Loucy (cell line): ENCODE data around the gene PHF12.
"Not testable (repeated sequence)": the region's sequence is repeated elsewhere in the genome, so short reads cannot be mapped to it uniquely, and the experiment has no call there.

ENCODE experiments used
- H2AFZ ChIP-seq: fragments of 200-600 bp; sonication (generic); 2 replicates; pipeline ENCODE4 v1.6.0; 2016; ENCODE audit warnings: antibody characterized with exemption, mild to moderate bottlenecking, low read length, moderate library complexity
- H3F3A ChIP-seq: fragments of 200-600 bp; 2 replicates; pipeline ENCODE4 v1.6.0; 2016; ENCODE audit warnings: antibody characterized with exemption, low read depth, mild to moderate bottlenecking
- H3K27me3 ChIP-seq: fragments of 200-600 bp; sonication (generic); 2 replicates; pipeline ENCODE4 v1.6.1; 2014; ENCODE audit warnings: low read length, mild to moderate bottlenecking; ENCODE audit not compliant: insufficient read depth, poor library complexity, severe bottlenecking
- H3K36me3 ChIP-seq: fragments of 200-600 bp; sonication (generic); 2 replicates; pipeline ENCODE4 v1.6.1; 2016; ENCODE audit warnings: low read length; ENCODE audit not compliant: insufficient read depth
- H3K4me1 ChIP-seq: fragments of 200-600 bp; sonication (generic); 2 replicates; pipeline ENCODE4 v1.5.1; 2014; ENCODE audit warnings: low read length, mild to moderate bottlenecking; ENCODE audit not compliant: insufficient read depth, poor library complexity, severe bottlenecking
- H3K4me2 ChIP-seq: fragments of 200-600 bp; sonication (generic); 2 replicates; pipeline ENCODE4 v1.6.0; 2014; ENCODE audit warnings: antibody characterized with exemption, low read length, low read depth, mild to moderate bottlenecking; ENCODE audit not compliant: poor library complexity, severe bottlenecking
- H3K4me3 ChIP-seq: fragments of 200-600 bp; sonication (generic); 2 replicates; pipeline ENCODE4 v1.5.1; 2014; ENCODE audit warnings: low read length, mild to moderate bottlenecking, mixed read lengths; ENCODE audit not compliant: poor library complexity, severe bottlenecking
- H3K79me2 ChIP-seq: fragments of 200-600 bp; sonication (generic); 2 replicates; pipeline ENCODE4 v1.6.1; 2014; ENCODE audit warnings: low read length; ENCODE audit not compliant: insufficient read depth
- H3K9ac ChIP-seq: fragments of 200-600 bp; sonication (generic); 2 replicates; pipeline ENCODE4 v1.6.0; 2014; ENCODE audit warnings: mild to moderate bottlenecking, low read depth, low read length, moderate library complexity; ENCODE audit not compliant: poor library complexity, severe bottlenecking
- H3K9me2 ChIP-seq: fragments of 200-600 bp; sonication (generic); replicated peaks from 2 replicates; pipeline ENCODE4 v1.6.1; 2016; ENCODE audit warnings: low read depth, low read length, mixed read lengths
- H3K9me3 ChIP-seq: fragments of 200-600 bp; sonication (generic); 2 replicates; pipeline ENCODE4 v1.6.1; 2014; ENCODE audit warnings: mild to moderate bottlenecking, antibody characterized with exemption, low read length, low read depth; ENCODE audit not compliant: insufficient read depth
- H4K20me1 ChIP-seq: fragments of 200-600 bp; sonication (generic); 2 replicates; pipeline ENCODE4 v1.6.0; 2014; ENCODE audit warnings: antibody characterized with exemption, low read length, mild to moderate bottlenecking; ENCODE audit not compliant: insufficient read depth, poor library complexity, severe bottlenecking
- CTCF ChIP-seq: fragments of 200-600 bp; sonication (generic); conservative IDR thresholded peaks from 2 replicates; pipeline ENCODE4 v1.5.1; 2014; ENCODE audit warnings: mild to moderate bottlenecking, antibody characterized with exemption, low read length
- EZH2phosphoT487 ChIP-seq: fragments of 200-600 bp; IDR thresholded peaks from 2 replicates; pipeline ENCODE4 v1.6.1; 2018; ENCODE audit warnings: antibody characterized with exemption, mild to moderate bottlenecking, moderate library complexity, borderline replicate concordance

PHF12 gene

GRCh38 chr17:28878981-28879380 lies 72.3 kb downstream of the PHF12 start:
- Histone ChIP-seq H3K4me2 (no peak overlapping the region), H4K20me1 (no peaks in the 10 kb centered on the region), H3K4me3 (no peak overlapping the region), H2AFZ (no peak overlapping the region), H3K9me2 (no peaks in the 10 kb centered on the region), H3K9ac (no peak overlapping the region), H3K36me3 (peaks cover 26% of the 10 kb centered on the region; the same call in 1 of the 2 replicates), H3F3A (no peaks in the 10 kb centered on the region), H3K9me3 (no peaks in the 10 kb centered on the region), H3K4me1 (no peaks in the 10 kb centered on the region), H3K79me2 (no peaks in the 10 kb centered on the region), H3K27me3 (no peaks in the 10 kb centered on the region)
- TF ChIP-seq CTCF (peak; percentile 43), EZH2phosphoT487 (no peak)

- no peaks in the 10 kb centered on the region for H3K9me3 ChIP-seq
- no peaks in the 10 kb centered on the region for H3K4me1 ChIP-seq
- no peak overlapping the region for H2AFZ ChIP-seq
- H3K27me3 ChIP-seq, result no peaks in the 10 kb centered on the region
- H3K9ac ChIP-seq, result no peak overlapping the region
- no peaks in the 10 kb centered on the region for H3K79me2 ChIP-seq
- TF ChIP-seq EZH2phosphoT487 (no peak), CTCF (no peak)
- H3K9me2 ChIP-seq, result no peaks in the 10 kb centered on the region
- peaks cover 26% of the 10 kb centered on the region; the same call in 1 of the 2 replicates for H3K36me3 ChIP-seq
- no peaks in the 10 kb centered on the region for H4K20me1 ChIP-seq
- H3K4me3 ChIP-seq, result no peak overlapping the region
- H3K4me2 ChIP-seq, result no peak overlapping the region
- H3F3A ChIP-seq, result no peaks in the 10 kb centered on the region
These were observed 73.0 kb downstream of the PHF12 start for GRCh38 chr17:28878158-28878910.

- not testable (repeated sequence) for H2AFZ ChIP-seq, H3K9me3 ChIP-seq, H3K79me2 ChIP-seq, H3K27me3 ChIP-seq, H3K4me3 ChIP-seq, H3K4me2 ChIP-seq, H3K9me2 ChIP-seq, H3F3A ChIP-seq, H4K20me1 ChIP-seq, H3K4me1 ChIP-seq, H3K9ac ChIP-seq
- H3K36me3 ChIP-seq, result peaks cover 22% of the 10 kb centered on the region; the same call in 1 of the 2 replicates
These were observed 74.1 kb downstream of the PHF12 start for GRCh38 chr17:28877150-28877711.
